DND-41 (cell line): ENCODE measurements around the gene ELL.

Experiments used
- ATAC-seq: fragments of 200-7000 bp; cut with Tn5 transposase; 3 replicates; pipeline ENCODE4 v1.9.1; 2021; ENCODE audit warnings: low read depth; ENCODE audit not compliant: insufficient read depth
- DNase-seq: peaks from one replicate; pipeline ENCODE4 v3.0.0-alpha.2; 2020
- H2AFZ ChIP-seq: 2 replicates; pipeline ENCODE4 v1.6.0; 2012; ENCODE audit warnings: low read depth, low read length
- H3K27ac ChIP-seq: 2 replicates; pipeline ENCODE4 v1.5.1; 2012; ENCODE audit warnings: low read length, inconsistent platforms
- H3K27me3 ChIP-seq: fragments of 200-600 bp; sonication (generic); 2 replicates; pipeline ENCODE4 v1.6.0; 2012; ENCODE audit warnings: low read length, mild to moderate bottlenecking, inconsistent platforms; ENCODE audit not compliant: insufficient read depth, poor library complexity
- H3K36me3 ChIP-seq: 2 replicates; pipeline ENCODE4 v1.5.1; 2012; ENCODE audit warnings: low read length, inconsistent platforms; ENCODE audit not compliant: insufficient read depth
- H3K4me1 ChIP-seq: 2 replicates; pipeline ENCODE4 v1.5.1; 2012; ENCODE audit warnings: mild to moderate bottlenecking, low read length; ENCODE audit not compliant: insufficient read depth
- H3K4me2 ChIP-seq: 2 replicates; pipeline ENCODE4 v1.6.0; 2012; ENCODE audit warnings: mild to moderate bottlenecking, moderate library complexity, low read length, inconsistent platforms; ENCODE audit not compliant: insufficient read depth
- H3K4me3 ChIP-seq, 2 experiments: fragments of 200-600 bp in 1 of 2; shearing (Covaris generic) in 1 of 2; 2 replicates each; pipeline ENCODE4 v1.5.1; 2012 to 2016; ENCODE audit warnings: inconsistent platforms in 2 of 2, low read length in 2 of 2, mild to moderate bottlenecking in 2 of 2, low read depth in 1 of 2, moderate library complexity in 1 of 2
- H3K79me2 ChIP-seq: 2 replicates; pipeline ENCODE4 v1.6.0; 2012; ENCODE audit warnings: low read length, inconsistent platforms; ENCODE audit not compliant: insufficient read depth
- H3K9ac ChIP-seq: 2 replicates; pipeline ENCODE4 v1.6.0; 2012; ENCODE audit warnings: low read depth, mild to moderate bottlenecking, inconsistent platforms, low read length, moderate library complexity
- H3K9me3 ChIP-seq: 2 replicates; pipeline ENCODE4 v1.5.1; 2012; ENCODE audit warnings: low read length, moderate library complexity, mild to moderate bottlenecking, inconsistent platforms; ENCODE audit not compliant: insufficient read depth, severe bottlenecking
- H4K20me1 ChIP-seq: 2 replicates; pipeline ENCODE4 v1.6.0; 2012; ENCODE audit warnings: low read length; ENCODE audit not compliant: insufficient read depth
- EZH2 ChIP-seq: IDR thresholded peaks from 3 replicates; pipeline ENCODE4 v1.6.1; 2012; ENCODE audit warnings: borderline replicate concordance, low read depth, mild to moderate bottlenecking, moderate library complexity, low read length, inconsistent platforms; ENCODE audit not compliant: severe bottlenecking
- TF ChIP-seq, protein P1 (sequence below): IDR thresholded peaks from 2 replicates; pipeline ENCODE4 v1.5.1; 2012; ENCODE audit warnings: borderline replicate concordance, low read length, moderate library complexity, mild to moderate bottlenecking; ENCODE audit not compliant: poor library complexity, severe bottlenecking; ENCODE audit errors: extremely low read depth

The ELL gene

GRCh38 chr19:18452386-18452785 lies 69.5 kb downstream of the ELL start:
- Histone ChIP-seq H2AFZ (no peak overlapping the region), H3K4me1 (no peaks in the 10 kb centered on the region), H3K27me3 (no peaks in the 10 kb centered on the region), H4K20me1 (peaks cover 25% of the 10 kb centered on the region), H3K4me3 (no peak overlapping the region), H3K9me3 (no peaks in the 10 kb centered on the region), H3K4me2 (no peak overlapping the region), H3K36me3 (peaks cover 56% of the 10 kb centered on the region), H3K9ac (no peak overlapping the region), H3K79me2 (no peaks in the 10 kb centered on the region), H3K27ac (peak overlapping the region; percentile 20; the same call in 1 of the 2 replicates)
- ATAC-seq = no peak
- no peak for DNase-seq
- TF ChIP-seq, protein P1, sequence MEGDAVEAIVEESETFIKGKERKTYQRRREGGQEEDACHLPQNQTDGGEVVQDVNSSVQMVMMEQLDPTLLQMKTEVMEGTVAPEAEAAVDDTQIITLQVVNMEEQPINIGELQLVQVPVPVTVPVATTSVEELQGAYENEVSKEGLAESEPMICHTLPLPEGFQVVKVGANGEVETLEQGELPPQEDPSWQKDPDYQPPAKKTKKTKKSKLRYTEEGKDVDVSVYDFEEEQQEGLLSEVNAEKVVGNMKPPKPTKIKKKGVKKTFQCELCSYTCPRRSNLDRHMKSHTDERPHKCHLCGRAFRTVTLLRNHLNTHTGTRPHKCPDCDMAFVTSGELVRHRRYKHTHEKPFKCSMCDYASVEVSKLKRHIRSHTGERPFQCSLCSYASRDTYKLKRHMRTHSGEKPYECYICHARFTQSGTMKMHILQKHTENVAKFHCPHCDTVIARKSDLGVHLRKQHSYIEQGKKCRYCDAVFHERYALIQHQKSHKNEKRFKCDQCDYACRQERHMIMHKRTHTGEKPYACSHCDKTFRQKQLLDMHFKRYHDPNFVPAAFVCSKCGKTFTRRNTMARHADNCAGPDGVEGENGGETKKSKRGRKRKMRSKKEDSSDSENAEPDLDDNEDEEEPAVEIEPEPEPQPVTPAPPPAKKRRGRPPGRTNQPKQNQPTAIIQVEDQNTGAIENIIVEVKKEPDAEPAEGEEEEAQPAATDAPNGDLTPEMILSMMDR = no peak
- TF ChIP-seq EZH2 = no peak

DNA sequence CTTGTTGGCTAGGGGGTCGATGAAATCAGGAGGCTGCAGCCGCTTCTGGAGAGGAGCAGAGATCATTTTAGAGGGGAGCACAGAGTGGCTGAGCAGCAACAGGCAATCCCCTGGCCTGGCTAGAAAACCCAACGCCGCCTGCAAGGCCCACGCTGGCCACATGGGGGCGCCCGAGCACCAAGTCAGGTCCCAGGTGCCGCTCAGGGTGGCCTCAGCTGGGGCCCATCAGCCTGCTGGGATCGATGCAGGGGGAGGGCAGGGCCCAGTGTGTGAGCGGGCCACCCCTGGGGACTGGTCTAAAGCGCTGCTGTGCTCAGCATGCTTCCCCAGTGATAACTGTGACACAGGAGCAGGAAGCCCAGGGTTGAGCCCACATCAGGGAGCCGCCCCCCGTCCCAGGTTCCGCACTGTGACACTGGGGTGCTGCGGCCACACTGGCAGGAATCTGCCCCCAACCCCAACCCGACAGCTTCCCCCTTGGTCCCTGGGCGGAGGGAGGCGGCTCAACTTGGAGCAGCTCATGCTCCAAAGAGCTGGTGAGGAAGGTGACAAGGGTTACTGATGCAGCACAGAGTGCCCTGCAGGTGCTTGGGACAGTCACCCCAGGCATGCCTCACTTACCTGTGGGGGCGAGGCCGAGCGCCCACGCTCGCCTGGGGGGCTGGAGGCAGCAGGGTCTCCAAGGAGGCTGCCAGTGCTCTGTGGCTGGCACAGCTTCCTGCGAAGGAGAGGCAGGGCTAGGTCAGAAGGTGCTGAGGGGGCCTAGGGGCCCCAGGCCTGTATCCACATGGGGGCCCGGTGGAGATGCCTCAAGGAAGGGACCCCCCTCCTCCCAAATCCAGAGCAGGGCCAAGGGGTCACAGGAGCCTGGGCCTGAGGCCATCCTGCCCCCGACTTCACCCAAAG lies 70.7 kb downstream of the ELL start:
- Histone ChIP-seq H3K4me1 (no peaks in the 10 kb centered on the region), H3K79me2 (no peaks in the 10 kb centered on the region), H3K9me3 (no peaks in the 10 kb centered on the region), H3K4me2 (no peak overlapping the region), H4K20me1 (peaks cover 29% of the 10 kb centered on the region), H3K4me3 (no peak overlapping the region), H3K36me3 (peaks cover 59% of the 10 kb centered on the region), H3K27ac (no peak overlapping the region), H2AFZ (no peak overlapping the region), H3K9ac (no peak overlapping the region), H3K27me3 (no peaks in the 10 kb centered on the region)
- ATAC-seq (peak; percentile 92), DNase-seq (peak; percentile 86)
- TF ChIP-seq EZH2 = no peak
- TF ChIP-seq, protein P1 = peak; percentile 96

DNA sequence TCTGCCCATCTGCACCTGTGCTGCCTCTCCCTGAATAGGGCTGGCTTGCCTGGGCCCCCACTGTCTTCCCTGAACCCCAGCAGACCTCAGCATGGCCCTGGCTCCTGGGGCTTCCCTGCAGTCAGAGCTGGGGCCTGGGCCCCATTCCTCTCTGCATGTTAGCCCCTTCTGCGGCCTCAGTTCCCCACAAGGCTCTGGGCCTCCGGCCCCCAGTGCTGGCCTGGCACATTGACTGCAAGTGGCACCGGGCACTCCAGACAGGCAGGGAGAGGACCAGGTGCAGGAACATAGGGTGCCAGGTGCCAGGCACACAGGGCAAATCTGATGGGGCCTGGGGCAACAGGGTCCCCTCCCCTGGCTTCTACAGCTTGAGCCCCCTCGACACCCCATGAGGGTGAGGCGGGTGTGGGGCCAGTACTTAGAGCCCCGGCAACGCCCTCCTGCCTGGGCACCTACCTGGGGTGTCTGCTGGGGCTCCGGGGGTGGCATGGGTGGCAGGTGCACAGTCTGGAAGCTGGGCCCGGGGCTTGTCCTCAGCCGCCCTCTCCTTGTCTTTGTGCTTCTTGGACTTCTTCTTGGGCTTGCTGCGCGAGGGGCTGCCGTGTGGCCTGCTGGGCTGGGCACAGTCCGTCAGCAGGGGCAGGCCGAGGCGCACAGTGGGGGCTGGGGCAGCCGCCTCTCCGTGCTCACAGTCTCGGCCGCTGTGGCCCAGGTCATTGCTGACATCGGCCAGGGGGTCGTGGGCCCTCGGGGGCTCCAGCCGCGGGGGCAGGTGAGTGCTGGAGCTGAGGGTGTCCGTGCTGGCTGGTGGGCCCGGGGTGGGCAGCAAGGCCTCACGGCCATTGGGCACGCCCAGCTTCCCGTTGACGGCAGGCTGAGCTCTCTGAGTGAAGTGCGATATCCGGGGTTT lies 71.6 kb downstream of the ELL start:
- Histone ChIP-seq H3K4me1 (no peaks in the 10 kb centered on the region), H3K9ac (no peak overlapping the region)

More for the DNA sequence above, 71.6 kb downstream of the ELL start:
- H4K20me1 ChIP-seq = peaks cover 29% of the 10 kb centered on the region
- H3K27ac ChIP-seq = no peak overlapping the region
- no peaks in the 10 kb centered on the region for H3K27me3 ChIP-seq
- H3K9me3 ChIP-seq = no peaks in the 10 kb centered on the region
- H3K4me3 ChIP-seq = no peak overlapping the region
- H3K79me2 ChIP-seq = no peaks in the 10 kb centered on the region
- no peak overlapping the region for H3K4me2 ChIP-seq
- H3K36me3 ChIP-seq = peaks cover 63% of the 10 kb centered on the region
- DNase-seq = no peak
- TF ChIP-seq, protein P1 = no peak
- TF ChIP-seq EZH2 = no peak
- H2AFZ ChIP-seq = no peak overlapping the region
- ATAC-seq = no peak
